Ishikawa (cell line): Measurements from ENCODE around the gene SAMHD1.

Experiments used
- CEBPB ChIP-seq: IDR thresholded peaks from 2 replicates; pipeline ENCODE4 v1.6.1; 2012
- CREB1 ChIP-seq: IDR thresholded peaks from 2 replicates; pipeline ENCODE4 v1.6.1; 2012; ENCODE audit warnings: low read depth
- EGR1 ChIP-seq: IDR thresholded peaks from 2 replicates; pipeline ENCODE4 v1.6.1; 2012
- EP300 ChIP-seq: IDR thresholded peaks from 2 replicates; pipeline ENCODE4 v1.6.1; 2012; ENCODE audit warnings: borderline replicate concordance
- FOXM1 ChIP-seq: IDR thresholded peaks from 2 replicates; pipeline ENCODE4 v1.6.1; 2012; ENCODE audit warnings: low read depth, borderline replicate concordance
- NFIC ChIP-seq: IDR thresholded peaks from 2 replicates; pipeline ENCODE4 v1.6.1; 2012
- RAD21 ChIP-seq: IDR thresholded peaks from 2 replicates; pipeline ENCODE4 v1.6.1; 2012; ENCODE audit warnings: low read depth
- TAF1 ChIP-seq: IDR thresholded peaks from 2 replicates; pipeline ENCODE4 v1.6.1; 2012; ENCODE audit warnings: low read depth, mild to moderate bottlenecking
- TCF12 ChIP-seq: IDR thresholded peaks from 2 replicates; pipeline ENCODE4 v1.6.1; 2012; ENCODE audit warnings: low read depth
- TEAD4 ChIP-seq: IDR thresholded peaks from 2 replicates; pipeline ENCODE4 v1.6.1; 2012
- YY1 ChIP-seq: IDR thresholded peaks from 2 replicates; pipeline ENCODE4 v1.6.1; 2012; ENCODE audit warnings: low read depth
- ZBTB7A ChIP-seq: IDR thresholded peaks from 2 replicates; pipeline ENCODE4 v1.6.1; 2012; ENCODE audit warnings: low read depth
- TF ChIP-seq, protein P1 (sequence below): IDR thresholded peaks from 2 replicates; pipeline ENCODE4 v1.6.1; 2012
- TF ChIP-seq, protein P2 (sequence below): IDR thresholded peaks from 2 replicates; pipeline ENCODE4 v1.6.1; 2012
- TF ChIP-seq, protein P3 (sequence below): IDR thresholded peaks from 2 replicates; pipeline ENCODE4 v1.6.1; 2012; ENCODE audit warnings: low read depth, mild to moderate bottlenecking

Gene SAMHD1

DNA sequence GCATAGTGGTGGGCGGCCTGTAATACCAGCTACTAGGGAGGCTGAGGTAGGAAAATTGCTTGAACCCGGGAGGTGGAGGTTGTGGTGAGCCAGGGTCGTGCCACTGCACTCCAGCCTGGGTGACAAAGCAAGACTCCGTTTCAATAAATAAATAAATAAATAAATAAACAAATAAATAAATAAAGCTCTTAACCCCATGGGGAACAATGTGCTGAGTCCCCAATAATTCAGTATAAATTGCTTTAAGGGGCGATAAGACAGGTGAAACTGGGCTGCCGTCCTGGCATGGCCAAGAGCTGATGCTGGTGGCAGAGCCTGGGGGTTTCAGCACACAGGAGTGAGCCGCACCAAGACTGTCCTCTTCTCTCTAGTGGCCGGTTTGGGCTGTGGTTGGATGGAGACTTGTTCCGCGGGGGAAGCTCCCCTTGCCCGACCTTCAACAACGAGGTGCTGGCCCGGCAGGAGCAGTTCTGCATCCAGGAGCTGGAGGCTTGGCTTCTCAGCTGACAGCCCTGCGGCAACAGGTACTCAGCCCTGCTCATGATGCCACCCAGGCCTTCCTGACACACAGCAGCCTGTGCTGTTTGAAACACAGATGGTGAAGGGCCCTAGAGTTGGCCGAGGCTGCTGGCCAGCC, 62.5 kb downstream of the SAMHD1 start:
- TF ChIP-seq TEAD4 (no peak), TAF1 (no peak), FOXM1 (no peak), NFIC (no peak), YY1 (no peak), EGR1 (no peak), EP300 (no peak), TCF12 (no peak)
- TF ChIP-seq, protein P1, sequence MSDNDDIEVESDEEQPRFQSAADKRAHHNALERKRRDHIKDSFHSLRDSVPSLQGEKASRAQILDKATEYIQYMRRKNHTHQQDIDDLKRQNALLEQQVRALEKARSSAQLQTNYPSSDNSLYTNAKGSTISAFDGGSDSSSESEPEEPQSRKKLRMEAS = no peak
- TF ChIP-seq, protein P2, sequence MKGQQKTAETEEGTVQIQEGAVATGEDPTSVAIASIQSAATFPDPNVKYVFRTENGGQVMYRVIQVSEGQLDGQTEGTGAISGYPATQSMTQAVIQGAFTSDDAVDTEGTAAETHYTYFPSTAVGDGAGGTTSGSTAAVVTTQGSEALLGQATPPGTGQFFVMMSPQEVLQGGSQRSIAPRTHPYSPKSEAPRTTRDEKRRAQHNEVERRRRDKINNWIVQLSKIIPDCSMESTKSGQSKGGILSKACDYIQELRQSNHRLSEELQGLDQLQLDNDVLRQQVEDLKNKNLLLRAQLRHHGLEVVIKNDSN = no peak
- TF ChIP-seq, protein P3, sequence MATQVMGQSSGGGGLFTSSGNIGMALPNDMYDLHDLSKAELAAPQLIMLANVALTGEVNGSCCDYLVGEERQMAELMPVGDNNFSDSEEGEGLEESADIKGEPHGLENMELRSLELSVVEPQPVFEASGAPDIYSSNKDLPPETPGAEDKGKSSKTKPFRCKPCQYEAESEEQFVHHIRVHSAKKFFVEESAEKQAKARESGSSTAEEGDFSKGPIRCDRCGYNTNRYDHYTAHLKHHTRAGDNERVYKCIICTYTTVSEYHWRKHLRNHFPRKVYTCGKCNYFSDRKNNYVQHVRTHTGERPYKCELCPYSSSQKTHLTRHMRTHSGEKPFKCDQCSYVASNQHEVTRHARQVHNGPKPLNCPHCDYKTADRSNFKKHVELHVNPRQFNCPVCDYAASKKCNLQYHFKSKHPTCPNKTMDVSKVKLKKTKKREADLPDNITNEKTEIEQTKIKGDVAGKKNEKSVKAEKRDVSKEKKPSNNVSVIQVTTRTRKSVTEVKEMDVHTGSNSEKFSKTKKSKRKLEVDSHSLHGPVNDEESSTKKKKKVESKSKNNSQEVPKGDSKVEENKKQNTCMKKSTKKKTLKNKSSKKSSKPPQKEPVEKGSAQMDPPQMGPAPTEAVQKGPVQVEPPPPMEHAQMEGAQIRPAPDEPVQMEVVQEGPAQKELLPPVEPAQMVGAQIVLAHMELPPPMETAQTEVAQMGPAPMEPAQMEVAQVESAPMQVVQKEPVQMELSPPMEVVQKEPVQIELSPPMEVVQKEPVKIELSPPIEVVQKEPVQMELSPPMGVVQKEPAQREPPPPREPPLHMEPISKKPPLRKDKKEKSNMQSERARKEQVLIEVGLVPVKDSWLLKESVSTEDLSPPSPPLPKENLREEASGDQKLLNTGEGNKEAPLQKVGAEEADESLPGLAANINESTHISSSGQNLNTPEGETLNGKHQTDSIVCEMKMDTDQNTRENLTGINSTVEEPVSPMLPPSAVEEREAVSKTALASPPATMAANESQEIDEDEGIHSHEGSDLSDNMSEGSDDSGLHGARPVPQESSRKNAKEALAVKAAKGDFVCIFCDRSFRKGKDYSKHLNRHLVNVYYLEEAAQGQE = no peak

DNA sequence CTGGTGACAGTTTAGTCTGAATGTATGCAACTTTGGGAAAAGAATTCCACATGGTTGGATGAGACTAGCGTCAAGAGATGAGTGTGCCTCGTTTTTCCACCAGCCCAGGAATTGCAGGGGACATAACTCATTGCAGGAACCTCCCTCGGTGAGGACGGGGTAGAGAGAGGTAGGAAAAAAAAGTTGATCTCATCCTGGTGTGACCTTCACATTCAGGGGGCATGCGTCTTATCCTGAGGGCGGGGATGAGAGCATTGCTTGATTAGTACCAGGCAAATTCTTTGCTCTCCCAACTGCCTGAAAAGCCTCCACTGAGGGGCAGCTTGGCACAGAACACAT, 63.8 kb downstream of the SAMHD1 start:
- no peak for TF ChIP-seq CEBPB
- TF ChIP-seq, protein P3 = no peak
- TF ChIP-seq, protein P2 = no peak

DNA sequence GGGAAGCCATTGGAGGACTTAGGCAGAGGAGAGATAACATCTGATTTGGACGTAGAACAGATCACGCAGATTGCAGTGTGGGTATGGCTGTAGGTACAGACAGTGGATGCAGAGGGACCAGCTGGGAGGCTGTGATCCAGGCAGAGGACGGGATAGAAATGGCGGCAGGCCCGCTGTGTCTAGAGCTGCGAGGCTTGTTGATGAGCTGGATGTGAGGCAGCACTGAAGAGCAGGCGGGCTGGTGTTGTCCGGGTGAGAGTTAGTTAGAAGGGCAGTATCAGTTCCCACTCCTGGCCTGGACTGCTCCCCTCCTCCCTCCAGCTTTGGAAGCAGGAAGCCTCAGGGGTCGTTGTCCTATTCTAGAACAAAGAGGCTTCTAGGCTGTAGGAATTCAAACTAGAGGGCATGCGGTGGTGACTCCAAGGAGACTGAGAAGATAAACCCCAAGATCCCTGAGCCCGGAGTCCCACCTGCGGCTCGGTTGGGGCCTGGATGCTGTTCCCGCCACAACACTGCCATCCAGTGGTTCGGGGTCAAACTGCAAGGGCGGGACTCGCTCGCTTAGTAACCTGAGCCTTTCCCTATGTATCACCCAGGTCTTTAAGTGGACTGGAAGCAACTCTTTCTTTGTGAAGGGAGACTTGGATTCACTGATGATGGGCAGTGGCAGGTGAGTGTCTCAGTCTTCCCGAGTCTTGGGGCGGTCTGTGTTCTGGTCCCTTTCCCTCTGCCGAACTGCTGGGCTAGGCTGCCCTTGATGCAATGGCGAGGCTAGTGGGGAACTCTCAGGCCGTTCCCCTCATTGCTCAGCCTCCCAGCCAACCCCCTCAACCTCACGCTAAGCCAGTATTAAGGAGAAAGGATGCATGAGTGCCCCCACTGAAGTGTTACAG, 64.4 kb downstream of the SAMHD1 start:
- peak; percentile 97 for TF ChIP-seq RAD21
- TF ChIP-seq EP300 = no peak
- no peak for TF ChIP-seq NFIC
- no peak for TF ChIP-seq FOXM1
- TF ChIP-seq TCF12 = 0 out of 2 replicates have a peak, but pooled peaks have one; percentile 14
- TF ChIP-seq TEAD4 = no peak
- TF ChIP-seq TAF1 = no peak; the same call in 1 of the 2 replicates
- TF ChIP-seq, protein P1 = 0 out of 2 replicates have a peak, but pooled peaks have one; percentile 10
- TF ChIP-seq CREB1 = no peak
- no peak for TF ChIP-seq CEBPB
- no peak for TF ChIP-seq ZBTB7A
- no peak for TF ChIP-seq EGR1
- TF ChIP-seq, protein P3 = no peak
- TF ChIP-seq, protein P2 = no peak

DNA sequence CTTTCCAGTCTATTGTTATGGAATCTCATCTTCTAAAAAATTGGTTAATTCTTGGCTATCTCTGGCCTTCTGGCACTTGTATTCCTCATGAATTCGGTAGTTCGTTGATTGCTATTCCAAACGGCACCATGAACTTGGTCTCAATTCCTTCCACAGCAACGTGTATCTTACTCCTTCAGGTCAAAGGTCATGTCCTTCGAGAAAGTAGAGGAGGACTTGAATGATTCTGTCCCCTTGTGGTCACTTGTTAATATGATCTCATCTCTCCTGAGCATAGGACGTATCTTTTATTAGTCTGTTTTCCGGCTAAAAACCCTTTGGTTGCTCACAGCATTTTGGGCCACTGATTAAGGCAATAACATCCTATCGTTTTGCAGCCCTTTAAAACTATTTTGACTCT, 66.2 kb downstream of the SAMHD1 start:
- TF ChIP-seq ZBTB7A (no peak), RAD21 (peak; percentile 38; the same call in 1 of the 2 replicates)
